NOMO-1 (cell line): Measurements from ENCODE around the gene CEP128.
A peak's percentile ranks its signal among the peaks of the same experiment; 100 is the strongest.

Source experiments
- DNase-seq, 2 experiments: peaks; one replicate each; lab custom pipeline; 2025; ENCODE audit not compliant: unreplicated experiment in 2 of 2; lab: John Stamatoyannopoulos, UW

The CEP128 gene

GRCh38 chr14:80941241-80942185, at the start of gene CEP128:
Gene CEP128 (minus strand): TSS chr14:80941738.
- DNase-seq, result peak; percentile 95 to 97

GRCh38 chr14:80988735-80989429, 47.3 kb upstream of the CEP128 start:
- peak in 1 of 2 experiments; percentile 34 for DNase-seq

- DNase-seq, result peak in 1 of 2 experiments; percentile 3
These were observed 46.7 kb upstream of the CEP128 start for GRCh38 chr14:80988192-80988591.

- peak in 1 of 2 experiments; percentile 40 for DNase-seq
These were observed 45.9 kb upstream of the CEP128 start for GRCh38 chr14:80987235-80988032.

GRCh38 chr14:80982711-80983110, 41.2 kb upstream of the CEP128 start:
- DNase-seq, result no peak

GRCh38 chr14:80981673-80982072, 40.1 kb upstream of the CEP128 start:
- DNase-seq, result no peak

- no peak for DNase-seq
These were observed 39.6 kb upstream of the CEP128 start for GRCh38 chr14:80981156-80981555.

GRCh38 chr14:80979951-80980350, 38.4 kb upstream of the CEP128 start:
- DNase-seq, result no peak

- DNase-seq, result no peak
These were observed 36.9 kb upstream of the CEP128 start for GRCh38 chr14:80978403-80978802.

GRCh38 chr14:80977221-80977620, 35.7 kb upstream of the CEP128 start:
- DNase-seq, result no peak

- DNase-seq, result no peak
These were observed 33.1 kb upstream of the CEP128 start for GRCh38 chr14:80974679-80975078.

- no peak for DNase-seq
These were observed 32.5 kb upstream of the CEP128 start for GRCh38 chr14:80973931-80974641.

- no peak for DNase-seq
These were observed 23.5 kb upstream of the CEP128 start for GRCh38 chr14:80965037-80965436.

GRCh38 chr14:80959496-80959895, 18.0 kb upstream of the CEP128 start:
- peak in 1 of 2 experiments; percentile 40 for DNase-seq

GRCh38 chr14:80958939-80959338, 17.4 kb upstream of the CEP128 start:
- DNase-seq, result no peak

GRCh38 chr14:80958226-80958625, 16.7 kb upstream of the CEP128 start:
- DNase-seq, result no peak

- DNase-seq, result no peak
These were observed 16.1 kb upstream of the CEP128 start for GRCh38 chr14:80957613-80958012.

GRCh38 chr14:80956922-80957321, 15.4 kb upstream of the CEP128 start:
- DNase-seq, result no peak

- no peak for DNase-seq
These were observed 14.6 kb upstream of the CEP128 start for GRCh38 chr14:80956102-80956501.

- no peak for DNase-seq
These were observed 13.9 kb upstream of the CEP128 start, which contains the start of gene TSHR for GRCh38 chr14:80955416-80955941. Gene TSHR (plus strand): TSS chr14:80955621. CDS start chr14:80955681, 60 bp downstream.
